ENCODE measurements around the gene SMIM45.

Gene SMIM45

GRCh38 chr22:41976070-41976901, 24.3 kb downstream of the SMIM45 start:
- WGBS = 30% methylated on average over 3 of the region's 72 CpGs
- H3K27me3 ChIP-seq = peaks cover 61% of the 10 kb centered on the region
- no peaks in the 10 kb centered on the region for H3K9me3 ChIP-seq
- TF ChIP-seq POLR2AphosphoS5 (IDR thresholded peaks at IDR 0.05) (no peak), EP300 (IDR thresholded peaks at IDR 0.05) (no peak), CTCF (IDR thresholded peaks at IDR 0.05) (no peak), POLR2A (IDR thresholded peaks at IDR 0.05) (no peak)
- no peak overlapping the region for H3K27ac ChIP-seq
- H3K4me3 ChIP-seq = peak overlapping the region; percentile 53
- DNase-seq (ENCODE audit: low spot score in 2 of 2) = no peak
- H3K36me3 ChIP-seq = no peaks in the 10 kb centered on the region
- H3K4me1 ChIP-seq = peaks cover 19% of the 10 kb centered on the region

GRCh38 chr22:41976961-41977566, 25.1 kb downstream of the SMIM45 start:
- peaks cover 19% of the 10 kb centered on the region for H3K4me1 ChIP-seq
- DNase-seq (ENCODE audit: low spot score in 2 of 2) = no peak
- no peaks in the 10 kb centered on the region for H3K36me3 ChIP-seq
- WGBS = 10% methylated on average over 13 of the region's 46 CpGs
- TF ChIP-seq POLR2AphosphoS5 (IDR thresholded peaks at IDR 0.05) = no peak
- no peak for TF ChIP-seq POLR2A (IDR thresholded peaks at IDR 0.05)
- TF ChIP-seq CTCF (IDR thresholded peaks at IDR 0.05) = no peak
- TF ChIP-seq EP300 (IDR thresholded peaks at IDR 0.05) = no peak
- no peaks in the 10 kb centered on the region for H3K9me3 ChIP-seq
- no peak overlapping the region for H3K27ac ChIP-seq
- H3K27me3 ChIP-seq = peaks cover 56% of the 10 kb centered on the region
- peak overlapping the region; percentile 53 for H3K4me3 ChIP-seq

- DNase-seq (ENCODE audit: low spot score in 2 of 2) = no peak
- Histone ChIP-seq H3K4me1 (peaks cover 19% of the 10 kb centered on the region), H3K27ac (no peak overlapping the region), H3K36me3 (no peaks in the 10 kb centered on the region), H3K27me3 (peaks cover 42% of the 10 kb centered on the region), H3K4me3 (no peak overlapping the region), H3K9me3 (no peaks in the 10 kb centered on the region)
- TF ChIP-seq EP300 (IDR thresholded peaks at IDR 0.05) = no peak
- TF ChIP-seq POLR2AphosphoS5 (IDR thresholded peaks at IDR 0.05) = no peak
- no peak for TF ChIP-seq POLR2A (IDR thresholded peaks at IDR 0.05)
- no peak for TF ChIP-seq CTCF (IDR thresholded peaks at IDR 0.05)
- 80% methylated on average over 1 of the region's 1 CpG for WGBS
Measured at GRCh38 chr22:41978732-41979131, 26.8 kb downstream of the SMIM45 start.

- Histone ChIP-seq H3K36me3 (no peaks in the 10 kb centered on the region), H3K27me3 (peaks cover 34% of the 10 kb centered on the region), H3K27ac (no peak overlapping the region), H3K4me1 (peaks cover 19% of the 10 kb centered on the region), H3K4me3 (no peak overlapping the region), H3K9me3 (no peaks in the 10 kb centered on the region)
- no peak for TF ChIP-seq CTCF (IDR thresholded peaks at IDR 0.05)
- TF ChIP-seq POLR2AphosphoS5 (IDR thresholded peaks at IDR 0.05) = no peak
- no peak for TF ChIP-seq EP300 (IDR thresholded peaks at IDR 0.05)
- no peak for TF ChIP-seq POLR2A (IDR thresholded peaks at IDR 0.05)
- DNase-seq (ENCODE audit: low spot score in 2 of 2) = no peak
- WGBS = 58% methylated on average over 8 of the region's 9 CpGs
Measured at GRCh38 chr22:41979423-41980250, 27.7 kb downstream of the SMIM45 start.

Measured in suprapubic skin (tissue), 4 donors.